GM11168 (cell line): ENCODE measurements around the gene SPNS3.

Experiments used
- in situ Hi-C: fragments of 300-500 bp; cut with MboI; formaldehyde crosslinking; loops from one replicate; pipeline ENCODE4 v1.12.0; 2022; ENCODE audit warnings: low sequenced_read_pairs; ENCODE audit not compliant: unreplicated experiment

SPNS3 gene

GRCh38 chr17:4505187-4505586, 71.4 kb downstream of the SPNS3 start:
- in situ Hi-C loops = no loop called here

DNA sequence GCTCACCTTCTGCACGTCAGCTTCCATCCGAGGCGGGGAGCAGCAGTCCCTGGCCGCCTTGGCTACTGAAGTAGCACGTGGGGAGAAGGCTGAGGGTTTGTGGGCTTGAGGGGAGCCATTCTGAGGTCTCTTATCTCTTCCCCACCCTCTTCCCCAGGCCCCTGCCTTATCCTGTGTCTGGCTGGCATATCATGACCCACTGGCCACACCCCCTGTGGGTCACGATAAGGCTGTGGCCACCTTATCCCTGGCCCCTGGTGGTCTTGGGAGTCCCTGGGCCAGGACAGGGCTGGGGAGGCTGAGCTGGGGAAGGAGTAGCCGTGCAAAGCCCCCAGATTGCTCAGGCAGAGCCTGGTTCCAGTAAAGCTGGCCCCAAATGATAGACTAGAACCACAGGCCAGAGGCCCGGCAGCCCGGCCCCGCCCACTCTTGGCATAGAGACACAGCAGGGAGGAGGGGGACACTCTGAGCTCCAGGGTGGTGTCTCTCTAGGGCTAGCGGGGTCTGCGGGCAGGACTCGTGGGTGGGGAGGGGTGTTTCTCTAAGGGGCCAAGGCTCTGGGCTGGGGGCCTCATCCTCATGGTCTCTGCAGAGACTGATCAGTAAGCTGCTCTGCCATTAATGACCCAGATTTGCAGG, 72.6 kb downstream of the SPNS3 start:
- in situ Hi-C loops = no loop called here

GRCh38 chr17:4506892-4507291, 73.2 kb downstream of the SPNS3 start:
- in situ Hi-C loops = no loop called here

DNA sequence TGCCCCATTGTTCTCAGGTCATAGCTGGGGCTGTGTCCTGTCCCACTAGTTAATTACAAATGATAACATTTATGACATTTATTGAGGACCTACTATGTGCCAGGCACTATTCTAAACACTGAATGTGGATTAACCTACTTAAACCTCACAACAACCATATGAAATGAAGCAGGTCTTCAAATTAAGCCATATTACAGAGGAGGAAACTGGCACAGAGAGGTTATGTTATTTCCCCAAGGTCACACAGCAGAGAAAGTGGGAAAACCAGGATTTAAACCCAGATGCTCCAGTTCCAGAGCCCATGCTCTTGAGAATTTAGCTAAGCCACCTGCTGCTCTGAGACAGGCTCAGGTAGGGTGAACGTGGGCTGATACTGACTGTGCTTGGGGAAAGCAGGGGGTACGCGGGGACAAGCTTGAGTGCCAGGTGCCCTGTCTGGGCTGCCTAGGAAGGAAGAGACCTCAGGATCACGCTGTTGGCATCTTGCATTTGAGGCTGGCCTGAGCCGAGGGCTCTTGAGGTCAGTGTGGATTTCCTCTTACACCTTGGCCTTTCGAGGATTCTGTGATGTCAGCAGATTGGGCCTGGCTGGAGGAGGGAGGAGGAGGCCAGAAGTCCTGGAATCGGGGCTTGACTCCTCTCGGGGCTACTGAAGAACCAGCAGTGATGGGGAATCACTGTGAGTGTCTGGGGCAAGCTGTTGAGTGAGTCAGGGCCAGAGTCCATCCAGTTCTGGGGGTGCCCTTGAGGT, 73.8 kb downstream of the SPNS3 start:
- in situ Hi-C loops = no loop called here

DNA sequence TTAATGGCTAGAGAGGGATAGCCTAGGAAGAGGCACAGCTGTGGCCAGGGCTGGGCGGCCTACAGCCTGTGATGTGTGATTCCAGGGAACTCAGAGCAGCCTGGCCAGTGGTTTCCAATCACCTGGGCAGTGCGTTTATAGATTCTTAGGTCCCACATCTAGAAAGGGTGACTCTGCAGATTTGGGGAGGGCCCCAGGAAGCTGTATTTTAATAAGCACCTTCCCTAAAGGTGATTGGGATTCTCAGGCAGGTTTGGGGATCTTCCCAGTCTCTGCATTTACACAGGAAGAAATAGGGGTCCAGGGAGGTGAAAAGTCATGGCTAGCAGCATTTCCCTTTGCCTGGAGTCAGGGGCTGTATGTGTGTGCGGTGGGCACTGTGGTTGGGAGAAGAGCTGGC, 74.5 kb downstream of the SPNS3 start:
- in situ Hi-C loops = no loop called here

- in situ Hi-C loops = no loop called here
Observed at GRCh38 chr17:4509401-4509800, 75.7 kb downstream of the SPNS3 start.

- in situ Hi-C loops = no loop called here
Observed at GRCh38 chr17:4509923-4510617, 76.3 kb downstream of the SPNS3 start.

DNA sequence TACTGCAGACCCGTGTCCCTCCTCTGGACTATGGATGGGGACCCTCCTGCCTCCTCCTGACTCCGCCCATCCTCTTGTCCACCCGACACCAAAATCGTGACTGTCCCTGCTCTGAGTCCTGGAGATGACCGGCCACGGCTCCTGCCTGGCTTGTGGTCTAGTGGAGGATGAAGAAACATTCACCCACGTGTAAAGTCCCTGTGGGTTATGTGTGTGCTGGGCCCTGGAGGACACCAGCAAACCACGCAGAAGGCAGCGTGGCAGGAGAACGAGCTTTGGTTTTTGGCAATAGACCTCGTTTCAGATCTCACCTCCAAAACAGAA, 76.8 kb downstream of the SPNS3 start:
- in situ Hi-C loops = no loop called here

- in situ Hi-C loops = no loop called here
Observed at GRCh38 chr17:4511199-4511932, 77.6 kb downstream of the SPNS3 start.

GRCh38 chr17:4512156-4513112, 78.7 kb downstream of the SPNS3 start:
- in situ Hi-C loops = no loop called here

GRCh38 chr17:4513113-4514032, 79.6 kb downstream of the SPNS3 start:
- in situ Hi-C loops = no loop called here

DNA sequence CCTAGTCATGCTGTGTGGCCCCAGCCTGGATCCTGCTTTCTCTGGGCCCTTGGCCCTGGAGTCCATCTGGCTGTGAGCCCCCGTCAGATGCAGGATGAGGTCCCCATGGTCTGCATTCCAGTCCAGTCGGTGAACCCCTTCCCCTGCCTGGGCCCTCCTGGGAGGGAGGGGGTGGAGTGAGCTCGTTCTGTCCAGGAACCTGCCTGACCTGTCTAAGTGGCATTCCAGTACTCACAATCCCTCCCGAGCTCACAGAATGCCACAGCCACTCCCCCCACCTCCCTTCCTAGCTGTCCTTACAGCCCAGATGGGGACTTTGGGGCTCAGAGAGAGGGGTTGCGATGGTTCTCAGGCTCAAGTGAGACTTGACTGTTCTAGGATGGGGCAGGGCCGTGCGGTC, 80.5 kb downstream of the SPNS3 start:
- in situ Hi-C loops = no loop called here

DNA sequence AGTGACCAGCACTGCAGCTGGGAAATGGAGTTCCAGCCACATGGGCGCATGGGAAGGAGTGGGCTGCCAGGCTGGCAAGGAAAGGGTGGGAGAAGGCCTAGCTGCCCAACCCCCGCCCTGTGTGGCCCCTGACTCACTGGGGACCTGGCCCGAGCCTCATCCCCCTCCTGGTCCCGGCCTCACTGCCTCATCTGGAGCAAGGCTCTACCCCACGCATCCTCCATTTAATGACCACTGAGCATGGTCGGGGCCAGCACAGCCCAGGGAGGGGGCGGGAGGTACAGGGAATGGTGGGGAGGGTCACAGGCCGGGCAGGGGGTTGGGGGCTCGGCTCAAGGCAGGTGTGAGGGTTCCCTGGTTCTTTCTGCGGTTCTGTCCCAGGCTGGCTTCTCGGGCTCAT, 81.0 kb downstream of the SPNS3 start:
- in situ Hi-C loops = no loop called here

DNA sequence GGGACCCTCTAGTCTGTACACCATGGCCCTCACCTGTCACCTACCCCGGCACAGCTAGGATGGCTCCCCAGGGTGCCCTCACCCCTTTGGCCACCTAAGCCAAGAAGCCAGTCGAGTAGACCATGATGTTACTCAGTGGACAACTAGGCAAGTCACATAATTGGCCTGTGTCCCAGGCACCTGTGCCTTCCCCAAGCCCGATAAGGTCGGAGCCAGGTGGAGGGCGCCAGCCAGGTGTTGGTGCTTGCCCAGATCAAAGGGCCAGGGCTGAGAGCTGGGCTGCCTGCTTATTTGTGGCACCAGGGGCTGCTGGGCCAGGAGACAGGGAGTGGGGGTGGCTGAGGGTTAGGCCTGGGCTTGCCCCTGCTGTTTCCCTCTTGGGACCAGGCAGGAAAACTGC, 81.8 kb downstream of the SPNS3 start:
- in situ Hi-C loops = no loop called here

DNA sequence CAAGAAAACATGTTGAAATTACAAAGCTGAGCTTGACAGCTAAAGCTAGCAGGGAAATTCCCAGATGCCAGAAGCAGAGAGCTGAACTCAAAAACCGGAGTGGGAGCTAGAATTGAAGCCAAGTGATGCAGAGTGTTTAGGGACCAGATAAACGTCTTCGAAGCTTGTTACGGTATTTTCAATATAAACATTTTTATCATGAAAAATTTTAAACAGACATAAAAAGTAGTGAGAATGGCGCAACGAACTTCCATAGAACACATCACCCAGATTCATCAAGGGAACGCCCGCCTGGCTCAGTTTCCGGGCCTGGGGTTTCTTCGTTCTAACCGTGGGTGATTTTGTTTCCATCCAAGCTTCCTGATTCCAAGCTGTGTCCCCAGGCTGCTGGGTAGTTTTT, 83.0 kb downstream of the SPNS3 start:
- in situ Hi-C loops = no loop called here

DNA sequence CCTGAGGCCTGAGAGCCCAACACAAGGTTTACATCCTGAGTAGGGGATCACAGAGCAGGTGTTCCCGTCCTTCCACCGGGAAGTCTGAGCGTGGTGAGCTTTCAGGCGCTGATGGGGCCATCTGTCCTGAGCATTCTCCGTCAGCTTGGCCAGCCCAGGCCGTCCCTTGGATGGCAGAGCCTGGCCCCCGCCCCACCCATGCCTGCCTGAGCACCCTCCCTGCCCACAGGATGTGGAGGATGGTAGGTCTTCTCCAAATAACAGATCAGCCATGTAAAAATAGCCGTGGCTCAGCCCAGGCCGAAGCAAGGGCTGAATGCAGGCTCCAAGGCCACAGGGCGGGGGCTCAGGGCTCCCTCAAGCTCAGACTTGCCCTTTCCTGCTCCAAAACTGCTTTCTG, 85.2 kb downstream of the SPNS3 start:
- in situ Hi-C loops = no loop called here

- in situ Hi-C loops = no loop called here
Observed at GRCh38 chr17:4519361-4519788, 85.6 kb downstream of the SPNS3 start.

DNA sequence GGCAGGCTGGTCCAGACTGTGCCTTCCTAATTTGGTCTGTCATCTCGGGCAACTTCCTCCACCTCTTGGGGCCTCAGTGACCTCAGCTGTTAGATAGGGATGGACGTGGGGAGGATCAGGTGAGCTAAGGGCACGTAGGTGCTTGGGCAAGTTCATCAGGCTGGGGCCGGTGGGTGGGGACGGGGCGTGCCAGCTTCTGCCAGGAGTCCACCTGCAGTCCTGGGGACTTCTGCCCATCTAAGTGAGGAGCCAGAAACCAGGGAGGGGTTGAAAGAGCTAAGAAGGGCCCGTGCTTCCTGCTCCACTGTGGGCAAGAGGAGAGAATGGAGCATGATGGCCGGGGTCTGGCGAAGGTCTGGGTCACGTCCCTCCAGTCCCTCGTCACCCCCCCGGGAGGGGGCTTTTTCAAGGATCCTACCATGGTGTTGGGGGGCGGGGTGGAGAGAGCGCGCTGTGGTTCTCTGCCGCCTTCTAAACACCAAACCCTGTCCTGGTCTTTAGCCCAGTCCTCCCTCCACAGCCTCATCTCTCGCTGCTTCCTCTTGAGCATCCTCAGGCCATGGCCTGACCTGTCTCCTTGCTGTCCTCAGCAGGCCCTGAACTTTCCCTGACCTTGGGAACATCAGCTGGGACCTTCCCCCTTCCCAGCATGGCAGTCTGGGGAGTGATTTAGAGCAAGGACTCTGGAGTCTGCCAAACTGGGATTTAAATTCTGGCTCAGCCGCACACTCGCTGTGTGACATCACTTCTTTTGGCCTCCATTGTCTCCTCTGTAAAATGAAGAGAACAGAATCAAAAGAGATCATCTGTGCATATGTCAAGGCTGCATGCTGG, 86.5 kb downstream of the SPNS3 start:
- in situ Hi-C loops = no loop called here
